Fibroblast of lung (primary cell): ENCODE data around the gene NDUFS7. TPM values are rescaled to one million over a fixed set of nuclear protein-coding genes. Genes with fewer than 3 reads are reported as not detected.
A peak's percentile ranks its signal among the peaks of the same experiment; 100 is the strongest.

Experiments used
- DNase-seq, 2 donors: peaks; one replicate each; pipeline versions ENCODE4 v3.0.0 to v3.0.0-alpha.2; 2010; ENCODE audit warnings: low read depth in 2 of 2
- H2AFZ ChIP-seq: 2 replicates; pipeline ENCODE4 v1.5.1; 2012; ENCODE audit warnings: low read length, control low read depth, inconsistent platforms
- H3K27ac ChIP-seq: 2 replicates; pipeline ENCODE4 v1.5.1; 2011; ENCODE audit warnings: low read length, control low read depth; ENCODE audit not compliant: insufficient read depth
- H3K27me3 ChIP-seq: 2 replicates; pipeline ENCODE4 v1.5.1; 2011; ENCODE audit warnings: mild to moderate bottlenecking, low read length; ENCODE audit not compliant: control insufficient read depth, insufficient read depth
- H3K36me3 ChIP-seq: 2 replicates; pipeline ENCODE4 v1.5.1; 2011; ENCODE audit warnings: low read length; ENCODE audit not compliant: control insufficient read depth, insufficient read depth
- H3K4me1 ChIP-seq: 2 replicates; pipeline ENCODE4 v1.5.1; 2011; ENCODE audit warnings: low read length; ENCODE audit not compliant: control insufficient read depth, insufficient read depth; ENCODE audit errors: extremely low read depth
- H3K4me2 ChIP-seq: 2 replicates; pipeline ENCODE4 v1.5.1; 2011; ENCODE audit warnings: low read length, control low read depth; ENCODE audit not compliant: insufficient read depth; ENCODE audit errors: extremely low read depth
- H3K4me3 ChIP-seq, 4 experiments: fragments of 200-600 bp in 1 of 4; sonication (generic) in 1 of 4; replicated peaks in 1 of 4; 2 replicates each; pipeline ENCODE4 v1.5.1; 2011 to 2016; ENCODE audit warnings: low read length in 4 of 4, low read depth in 3 of 4, mild to moderate bottlenecking in 3 of 4, control low read depth in 2 of 4, inconsistent platforms in 1 of 4, mixed read lengths in 1 of 4; ENCODE audit not compliant: insufficient read depth in 1 of 4; ENCODE audit errors: control extremely low read depth in 1 of 4
- H3K79me2 ChIP-seq: 2 replicates; pipeline ENCODE4 v1.5.1; 2012; ENCODE audit warnings: mild to moderate bottlenecking, low read length, inconsistent platforms; ENCODE audit not compliant: control insufficient read depth, insufficient read depth
- H3K9ac ChIP-seq: 2 replicates; pipeline ENCODE4 v1.5.1; 2011; ENCODE audit warnings: mild to moderate bottlenecking, low read length, control low read depth; ENCODE audit not compliant: insufficient read depth
- H3K9me3 ChIP-seq: 2 replicates; pipeline ENCODE4 v1.5.1; 2012; ENCODE audit warnings: low read depth, low read length; ENCODE audit not compliant: control insufficient read depth, insufficient read depth
- H4K20me1 ChIP-seq: 2 replicates; pipeline ENCODE4 v1.5.1; 2011; ENCODE audit warnings: low read length; ENCODE audit not compliant: control insufficient read depth, insufficient read depth; ENCODE audit errors: extremely low read depth
- EZH2 ChIP-seq: IDR thresholded peaks from 2 replicates; pipeline ENCODE4 v1.5.1; 2012; ENCODE audit warnings: low read length, control low read depth, mild to moderate bottlenecking; ENCODE audit errors: missing control alignments
- polyA plus RNA-seq, 2 donors: library from polyadenylated mRNA; depleted of rRNA in 1 of 2; stranded (reverse) in 1 of 2; unstranded in 1 of 2; fragments of >200 nt; gene quantifications; 2 replicates each; pipeline ENCODE4 v1.2.1, GENCODE V29; 2011 to 2012; ENCODE audit warnings: missing spikeins in 1 of 2
- total RNA-seq: library from RNA; depleted of rRNA; stranded (reverse); fragments of >200 nt; gene quantifications from 2 replicates; pipeline ENCODE4 v1.2.1, GENCODE V29; 2014
- TF ChIP-seq, protein P1 (sequence below), 2 donors: IDR thresholded peaks in 1 of 2; conservative IDR thresholded peaks in 1 of 2; 1 replicate in 1 of 2; 2 replicates in 1 of 2; pipeline ENCODE4 v1.5.1; 2011 to 2012; ENCODE audit warnings: low read length in 2 of 2, control low read depth in 1 of 2, inconsistent platforms in 1 of 2, low read depth in 1 of 2, mild to moderate bottlenecking in 1 of 2

The NDUFS7 gene
- total and polyA plus RNA-seq, 2 donors (not counting 1 experiment from before 2014, with no cell fraction given) = 29.6 to 71.2 TPM

DNA sequence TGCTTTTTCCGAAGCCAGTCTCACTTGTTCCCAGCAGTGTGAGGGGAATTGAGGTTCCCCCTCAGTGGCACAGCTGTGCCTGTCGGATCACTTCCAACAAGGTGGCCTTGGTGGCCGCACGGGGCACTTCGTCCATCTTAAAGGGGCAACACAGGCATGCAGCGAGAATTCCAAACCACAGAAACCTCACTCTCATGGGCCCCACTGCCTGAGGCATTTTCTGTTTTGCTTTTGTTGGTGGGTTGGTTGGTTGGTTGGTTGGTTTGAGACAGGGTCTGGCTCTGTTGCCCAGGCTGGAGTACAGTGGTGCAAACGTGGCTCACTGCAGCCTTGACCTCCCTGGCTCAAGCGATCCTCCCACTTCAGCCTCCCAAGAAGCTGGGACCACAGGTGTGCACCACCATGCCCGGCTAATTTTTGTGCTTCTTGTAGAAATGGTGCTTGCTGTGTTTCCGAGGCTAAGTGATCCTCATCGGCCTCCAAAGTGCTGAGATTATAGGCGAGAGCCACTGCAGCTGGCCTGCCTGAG is 3.7 kb upstream of the NDUFS7 start:
- H2AFZ ChIP-seq = no peak overlapping the region
- TF ChIP-seq, protein P1, sequence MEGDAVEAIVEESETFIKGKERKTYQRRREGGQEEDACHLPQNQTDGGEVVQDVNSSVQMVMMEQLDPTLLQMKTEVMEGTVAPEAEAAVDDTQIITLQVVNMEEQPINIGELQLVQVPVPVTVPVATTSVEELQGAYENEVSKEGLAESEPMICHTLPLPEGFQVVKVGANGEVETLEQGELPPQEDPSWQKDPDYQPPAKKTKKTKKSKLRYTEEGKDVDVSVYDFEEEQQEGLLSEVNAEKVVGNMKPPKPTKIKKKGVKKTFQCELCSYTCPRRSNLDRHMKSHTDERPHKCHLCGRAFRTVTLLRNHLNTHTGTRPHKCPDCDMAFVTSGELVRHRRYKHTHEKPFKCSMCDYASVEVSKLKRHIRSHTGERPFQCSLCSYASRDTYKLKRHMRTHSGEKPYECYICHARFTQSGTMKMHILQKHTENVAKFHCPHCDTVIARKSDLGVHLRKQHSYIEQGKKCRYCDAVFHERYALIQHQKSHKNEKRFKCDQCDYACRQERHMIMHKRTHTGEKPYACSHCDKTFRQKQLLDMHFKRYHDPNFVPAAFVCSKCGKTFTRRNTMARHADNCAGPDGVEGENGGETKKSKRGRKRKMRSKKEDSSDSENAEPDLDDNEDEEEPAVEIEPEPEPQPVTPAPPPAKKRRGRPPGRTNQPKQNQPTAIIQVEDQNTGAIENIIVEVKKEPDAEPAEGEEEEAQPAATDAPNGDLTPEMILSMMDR (conservative IDR thresholded peaks at IDR 0.05 in 1 of 2, IDR thresholded peaks at IDR 0.05 in 1 of 2; ENCODE audit: low read depth in 1 of 2, low read length in 2 of 2) = no peak
- no peak for TF ChIP-seq EZH2
- H3K79me2 ChIP-seq = peaks cover 3% of the 10 kb centered on the region
- H3K27me3 ChIP-seq = no peaks in the 10 kb centered on the region
- DNase-seq = no peak
- no peaks in the 10 kb centered on the region for H4K20me1 ChIP-seq
- H3K4me3 ChIP-seq = no peak overlapping the region
- no peak overlapping the region for H3K27ac ChIP-seq
- no peaks in the 10 kb centered on the region for H3K4me1 ChIP-seq
- no peaks in the 10 kb centered on the region for H3K9me3 ChIP-seq
- H3K4me2 ChIP-seq = no peak overlapping the region
- H3K36me3 ChIP-seq = peaks cover 8% of the 10 kb centered on the region
- H3K9ac ChIP-seq = no peak overlapping the region

DNA sequence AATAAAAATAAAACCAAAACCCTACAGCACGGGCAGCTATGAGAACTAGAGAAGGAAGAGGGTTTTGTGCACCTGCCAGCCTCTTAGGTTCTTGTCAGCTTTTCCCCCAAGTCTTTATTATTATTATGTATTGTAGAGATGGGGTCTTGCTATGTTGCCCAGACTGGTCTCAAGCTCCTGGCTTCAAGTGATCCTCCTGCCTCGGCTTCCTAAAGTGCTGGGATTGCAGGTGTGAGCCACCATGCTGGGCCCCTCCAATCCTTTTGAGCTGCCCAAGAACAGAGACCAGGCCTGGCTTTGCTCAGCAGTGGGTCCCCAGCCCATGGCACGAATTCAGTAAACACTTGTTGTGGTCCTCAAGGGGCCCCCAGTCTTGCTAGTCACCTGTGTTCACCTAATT is 1.5 kb upstream of the NDUFS7 start:
- no peaks in the 10 kb centered on the region for H4K20me1 ChIP-seq
- no peak for TF ChIP-seq EZH2
- TF ChIP-seq, protein P1 (conservative IDR thresholded peaks at IDR 0.05 in 1 of 2, IDR thresholded peaks at IDR 0.05 in 1 of 2; ENCODE audit: low read depth in 1 of 2, low read length in 2 of 2) = no peak

DNA sequence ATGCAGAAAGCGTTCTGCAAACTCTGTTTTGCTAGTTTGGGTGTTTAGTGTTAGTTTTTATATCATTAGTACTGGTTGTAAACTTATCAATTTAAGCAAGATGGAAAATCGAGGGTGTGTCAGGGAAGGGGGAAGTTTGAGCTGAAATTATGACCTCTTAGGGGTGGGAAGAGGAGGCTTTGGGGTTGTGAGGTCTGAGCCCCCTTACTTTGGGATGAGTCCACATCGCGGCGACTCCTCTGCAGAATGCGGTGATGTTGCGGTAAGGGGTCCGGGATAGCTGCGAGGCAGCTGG is 743 bp upstream of the NDUFS7 start:
- H3K4me3 ChIP-seq = no peak overlapping the region
- no peaks in the 10 kb centered on the region for H3K9me3 ChIP-seq
- H2AFZ ChIP-seq = no peak overlapping the region
- H3K4me1 ChIP-seq = no peaks in the 10 kb centered on the region
- H3K4me2 ChIP-seq = no peak overlapping the region
- peaks cover 3% of the 10 kb centered on the region for H3K79me2 ChIP-seq
- TF ChIP-seq, protein P1 (conservative IDR thresholded peaks at IDR 0.05 in 1 of 2, IDR thresholded peaks at IDR 0.05 in 1 of 2; ENCODE audit: low read depth in 1 of 2, low read length in 2 of 2) = no peak
- TF ChIP-seq EZH2 = no peak
- H3K27me3 ChIP-seq = no peaks in the 10 kb centered on the region
- peaks cover 1% of the 10 kb centered on the region for H3K36me3 ChIP-seq
- H4K20me1 ChIP-seq = no peaks in the 10 kb centered on the region
- H3K27ac ChIP-seq = no peak overlapping the region
- DNase-seq = peak in 1 of 2 donors; percentile 84
- no peak overlapping the region for H3K9ac ChIP-seq

More for the DNA sequence above, 1.5 kb upstream of the NDUFS7 start:
- DNase-seq = no peak
- Histone ChIP-seq H3K4me3 (no peak overlapping the region), H3K4me1 (no peaks in the 10 kb centered on the region), H2AFZ (no peak overlapping the region), H3K36me3 (peaks cover 4% of the 10 kb centered on the region), H3K9me3 (no peaks in the 10 kb centered on the region), H3K79me2 (peaks cover 3% of the 10 kb centered on the region), H3K27ac (no peak overlapping the region), H3K4me2 (no peak overlapping the region), H3K9ac (no peak overlapping the region), H3K27me3 (no peaks in the 10 kb centered on the region)
